HEK293T (cell line): ENCODE measurements around the gene GRPEL1.

Experiments used
- CTCF ChIA-PET: fragments of 350-600 bp; formaldehyde crosslinking; extraction: SDS; loops from one replicate; lab custom pipeline; 2021; ENCODE audit warnings: antibody characterized with exemption, inconsistent platforms; lab: Yijun Ruan, JAX
- POLR2A ChIA-PET: fragments of 350-600 bp; formaldehyde crosslinking; extraction: SDS; loops from one replicate; lab custom pipeline; 2020; ENCODE audit warnings: antibody characterized with exemption, inconsistent platforms; lab: Yijun Ruan, JAX
- DNase-seq: peaks from one replicate; pipeline ENCODE4 v3.0.0; 2012; ENCODE audit warnings: mixed read lengths; ENCODE audit errors: extremely low spot score
- ARNT ChIP-seq: fragments of 450-650 bp; IDR thresholded peaks from 2 replicates; pipeline ENCODE4 v1.6.1; 2017; ENCODE audit warnings: mild to moderate bottlenecking
- BHLHE40 ChIP-seq: fragments of 450-650 bp; IDR thresholded peaks from 2 replicates; pipeline ENCODE4 v1.6.1; 2016; ENCODE audit warnings: mild to moderate bottlenecking, moderate library complexity, borderline replicate concordance
- CTBP1 ChIP-seq: fragments of 450-650 bp; IDR thresholded peaks from 2 replicates; pipeline ENCODE4 v1.6.1; 2016; ENCODE audit warnings: borderline replicate concordance
- ELF4 ChIP-seq: fragments of 450-650 bp; IDR thresholded peaks from 2 replicates; pipeline ENCODE4 v1.6.1; 2017; ENCODE audit warnings: antibody characterized with exemption
- FOXA1 ChIP-seq: fragments of 450-650 bp; IDR thresholded peaks from 2 replicates; pipeline ENCODE4 v1.6.1; 2016; ENCODE audit warnings: mild to moderate bottlenecking
- FOXK2 ChIP-seq: fragments of 450-650 bp; IDR thresholded peaks from 2 replicates; pipeline ENCODE4 v1.6.1; 2016; ENCODE audit warnings: mild to moderate bottlenecking
- FOXM1 ChIP-seq: fragments of 450-650 bp; IDR thresholded peaks from 2 replicates; pipeline ENCODE4 v1.6.1; 2017; ENCODE audit warnings: mild to moderate bottlenecking, borderline replicate concordance
- HDGF ChIP-seq: fragments of 450-650 bp; IDR thresholded peaks from 2 replicates; pipeline ENCODE4 v1.6.1; 2017; ENCODE audit warnings: antibody characterized with exemption, borderline replicate concordance
- L3MBTL2 ChIP-seq: fragments of 450-650 bp; conservative IDR thresholded peaks from 2 replicates; pipeline ENCODE4 v1.6.1; 2016; ENCODE audit warnings: mild to moderate bottlenecking
- LEF1 ChIP-seq: fragments of 450-650 bp; IDR thresholded peaks from 2 replicates; pipeline ENCODE4 v1.6.1; 2017; ENCODE audit warnings: mild to moderate bottlenecking, borderline replicate concordance
- NFRKB ChIP-seq: fragments of 450-650 bp; IDR thresholded peaks from 2 replicates; pipeline ENCODE4 v1.6.1; 2016; ENCODE audit warnings: mild to moderate bottlenecking, moderate library complexity
- SP1 ChIP-seq: fragments of 450-650 bp; IDR thresholded peaks from 2 replicates; pipeline ENCODE4 v1.6.1; 2017
- SUZ12 ChIP-seq: fragments of 450-650 bp; IDR thresholded peaks from 2 replicates; pipeline ENCODE4 v1.6.1; 2016; ENCODE audit warnings: mild to moderate bottlenecking
- TARDBP ChIP-seq: fragments of 450-650 bp; IDR thresholded peaks from 2 replicates; pipeline ENCODE4 v1.6.1; 2016
- ZNF384 ChIP-seq: fragments of 450-650 bp; IDR thresholded peaks from 2 replicates; pipeline ENCODE4 v1.6.1; 2016
- TF ChIP-seq, protein P1 (sequence below): fragments of 450-650 bp; IDR thresholded peaks from 2 replicates; pipeline ENCODE4 v1.6.1; 2016

GRPEL1 gene

DNA sequence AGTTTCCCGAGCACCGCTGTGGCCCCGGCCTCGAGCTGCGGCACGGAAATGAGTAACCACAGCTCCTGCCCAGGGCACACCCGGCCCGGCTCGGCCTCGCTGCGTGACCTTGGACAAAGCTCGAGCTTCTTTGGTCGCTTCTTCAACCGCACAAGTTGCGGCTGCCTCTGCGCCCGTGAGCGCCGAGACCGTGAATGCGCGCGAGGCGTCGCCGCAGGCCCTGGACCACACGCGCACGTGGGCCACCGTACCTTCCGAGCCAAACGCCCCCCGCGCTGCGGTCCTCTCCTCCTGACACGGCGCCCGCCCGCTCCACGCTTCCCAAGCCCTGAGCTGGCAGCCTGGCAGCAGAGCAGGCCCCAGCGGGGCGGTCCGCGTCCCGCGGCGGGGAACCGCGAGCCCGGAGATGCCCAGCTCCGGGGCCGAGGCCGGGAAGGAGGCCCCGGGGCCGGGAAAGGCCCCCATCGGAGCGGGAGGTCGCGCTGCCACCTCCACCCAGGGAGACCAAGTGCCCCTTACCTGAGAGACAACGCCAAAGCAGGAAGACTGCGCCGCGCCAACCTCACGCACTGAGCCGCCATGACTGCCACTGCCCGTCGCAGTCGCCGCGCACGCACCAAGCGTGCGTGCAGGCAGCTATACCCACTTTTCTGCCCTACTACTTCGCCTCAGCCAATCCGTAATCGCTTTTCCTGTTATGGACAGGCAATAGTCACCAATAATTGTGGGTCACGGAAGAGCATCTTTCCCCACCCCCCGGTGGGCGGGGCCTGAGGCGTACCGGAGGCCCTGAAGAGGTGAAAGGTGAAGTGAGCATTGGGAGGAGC, at the start of gene GRPEL1:
Gene GRPEL1 (minus strand): TSS at position 613 of the 827 bp plus-strand sequence. CDS start 32 bp downstream, at position 581.
- peak; percentile 98 for DNase-seq
- no peak for TF ChIP-seq FOXM1
- TF ChIP-seq, protein P1, sequence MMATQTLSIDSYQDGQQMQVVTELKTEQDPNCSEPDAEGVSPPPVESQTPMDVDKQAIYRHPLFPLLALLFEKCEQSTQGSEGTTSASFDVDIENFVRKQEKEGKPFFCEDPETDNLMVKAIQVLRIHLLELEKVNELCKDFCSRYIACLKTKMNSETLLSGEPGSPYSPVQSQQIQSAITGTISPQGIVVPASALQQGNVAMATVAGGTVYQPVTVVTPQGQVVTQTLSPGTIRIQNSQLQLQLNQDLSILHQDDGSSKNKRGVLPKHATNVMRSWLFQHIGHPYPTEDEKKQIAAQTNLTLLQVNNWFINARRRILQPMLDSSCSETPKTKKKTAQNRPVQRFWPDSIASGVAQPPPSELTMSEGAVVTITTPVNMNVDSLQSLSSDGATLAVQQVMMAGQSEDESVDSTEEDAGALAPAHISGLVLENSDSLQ = peak; percentile 99
- no peak for TF ChIP-seq BHLHE40
- TF ChIP-seq ELF4 = peak; percentile 55
- TF ChIP-seq L3MBTL2 = peak; percentile 89
- peak; percentile 66; the same call in 1 of the 2 replicates for TF ChIP-seq SP1
- CTCF ChIA-PET = interaction anchor here (0.9 to 2.5 kb wide), 4 partner anchors 9 to 159 kb away, joined by 3 to 14 read pairs (median 6); partner anchors contain the start of gene TADA2B
- POLR2A ChIA-PET = interaction anchor here (0.5 to 4.7 kb wide), 34 partner anchors 9 to 1442 kb away, joined by 3 to 67 read pairs (median 5); partner anchors contain the start of genes MRFAP1L1 and TADA2B

DNA sequence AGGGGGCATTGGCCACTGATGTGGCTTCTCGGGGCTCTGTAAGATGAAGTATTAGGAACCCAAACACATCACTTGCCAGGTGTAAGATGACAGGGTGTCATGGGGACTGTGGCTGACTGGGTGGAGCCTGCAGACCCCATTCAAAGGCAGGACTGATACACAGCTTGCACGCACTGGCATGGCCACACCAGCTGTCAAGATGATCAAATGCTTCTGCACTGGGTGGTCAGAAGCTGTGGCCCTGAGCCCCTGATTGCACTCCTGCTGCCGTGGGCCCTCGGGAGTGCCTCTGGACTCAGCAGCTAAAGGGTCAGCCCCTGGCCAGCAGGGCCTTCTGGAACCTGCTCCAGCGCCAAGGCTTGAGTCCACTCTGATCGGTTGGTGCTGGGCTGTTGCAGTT, 48.8 kb upstream of the GRPEL1 start:
- TF ChIP-seq TARDBP (no peak), L3MBTL2 (no peak), CTBP1 (no peak), FOXM1 (no peak), SP1 (no peak), HDGF (no peak), ELF4 (no peak)
- TF ChIP-seq, protein P1 = no peak
- ChIA-PET CTCF (interaction anchor here (1.1 kb wide), 1 partner anchor 15 kb away, joined by 4 read pairs; no protein-coding TSS in a partner anchor), POLR2A (no interaction called here)
- DNase-seq = no peak

DNA sequence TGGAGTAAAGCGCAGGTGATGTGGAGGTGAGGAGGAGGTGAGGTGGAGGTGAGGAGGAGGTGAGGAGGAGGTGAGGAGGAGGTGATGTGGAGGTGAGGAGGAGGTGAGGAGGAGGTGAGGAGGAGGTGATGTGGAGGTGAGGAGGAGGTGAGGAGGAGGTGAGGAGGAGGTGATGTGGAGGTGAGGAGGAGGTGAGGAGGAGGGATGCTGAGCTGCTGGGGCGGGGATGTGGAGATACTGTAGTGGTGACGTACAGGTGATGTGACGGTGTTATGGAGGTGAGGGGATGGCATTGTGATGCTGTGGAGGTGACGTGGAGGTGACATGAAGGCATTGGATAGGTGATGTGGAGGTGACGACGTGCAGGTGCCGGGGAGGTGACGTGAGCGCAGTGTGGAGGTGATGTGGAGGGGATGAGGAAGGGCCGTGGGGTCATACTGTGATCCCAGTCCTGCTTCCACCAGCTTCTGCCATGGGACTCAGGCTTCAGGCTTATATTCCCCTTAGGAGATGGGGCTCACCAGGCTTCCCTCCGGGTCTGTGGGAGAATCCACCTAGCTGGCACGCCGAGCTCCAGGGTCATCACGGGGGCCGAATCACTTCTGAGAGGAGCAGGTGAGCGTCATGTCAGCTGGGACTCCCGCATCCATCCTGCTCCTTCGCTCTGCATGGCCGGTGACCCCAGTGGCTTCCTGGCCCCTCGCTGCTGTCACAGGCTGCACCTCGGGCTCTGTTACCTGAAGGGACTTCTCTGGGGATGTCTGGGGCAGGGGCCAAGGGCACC, 47.9 kb upstream of the GRPEL1 start:
- no peak for DNase-seq
- no peak for TF ChIP-seq FOXA1
- TF ChIP-seq LEF1 = no peak
- TF ChIP-seq SUZ12 = no peak
- no peak for TF ChIP-seq HDGF
- no peak for TF ChIP-seq TARDBP
- no peak for TF ChIP-seq FOXM1
- no peak for TF ChIP-seq BHLHE40
- no peak for TF ChIP-seq ZNF384
- no peak for TF ChIP-seq ELF4
- no peak for TF ChIP-seq SP1
- TF ChIP-seq L3MBTL2 = no peak
- TF ChIP-seq FOXK2 = no peak
- TF ChIP-seq, protein P1 = no peak
- TF ChIP-seq CTBP1 = no peak
- no peak for TF ChIP-seq ARNT
- no peak for TF ChIP-seq NFRKB
- CTCF ChIA-PET = no interaction called here
- POLR2A ChIA-PET = no interaction called here

DNA sequence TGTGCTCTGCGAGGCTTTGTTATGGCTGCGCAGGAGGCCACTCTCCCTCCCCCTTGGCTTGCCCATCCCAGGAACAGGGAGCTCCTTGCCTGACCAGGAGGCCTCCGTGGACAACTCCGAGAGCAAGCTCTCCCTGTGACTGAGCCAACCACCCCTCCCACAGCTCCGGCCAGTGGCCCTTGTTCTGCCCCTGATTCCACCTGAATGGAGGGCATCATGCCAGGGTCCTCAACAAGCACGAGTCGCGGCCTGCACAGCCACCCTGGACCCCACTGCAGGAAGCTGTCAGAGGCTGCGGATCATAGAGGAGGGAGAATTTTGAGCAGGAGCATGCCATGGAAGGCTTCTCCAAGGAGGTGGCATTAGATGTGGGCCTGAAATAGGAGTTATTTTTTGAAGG, 44.8 kb upstream of the GRPEL1 start:
- CTCF ChIA-PET = no interaction called here
- no peak for TF ChIP-seq ZNF384
- no peak for TF ChIP-seq HDGF
- no peak for TF ChIP-seq NFRKB
- TF ChIP-seq, protein P1 = no peak
- TF ChIP-seq TARDBP = no peak
- no peak for TF ChIP-seq LEF1
- no peak for TF ChIP-seq FOXK2
- no peak for TF ChIP-seq ARNT
- TF ChIP-seq FOXA1 = no peak
- no peak for TF ChIP-seq SUZ12
- TF ChIP-seq CTBP1 = no peak
- no peak for TF ChIP-seq FOXM1
- no peak for DNase-seq
- POLR2A ChIA-PET = no interaction called here

DNA sequence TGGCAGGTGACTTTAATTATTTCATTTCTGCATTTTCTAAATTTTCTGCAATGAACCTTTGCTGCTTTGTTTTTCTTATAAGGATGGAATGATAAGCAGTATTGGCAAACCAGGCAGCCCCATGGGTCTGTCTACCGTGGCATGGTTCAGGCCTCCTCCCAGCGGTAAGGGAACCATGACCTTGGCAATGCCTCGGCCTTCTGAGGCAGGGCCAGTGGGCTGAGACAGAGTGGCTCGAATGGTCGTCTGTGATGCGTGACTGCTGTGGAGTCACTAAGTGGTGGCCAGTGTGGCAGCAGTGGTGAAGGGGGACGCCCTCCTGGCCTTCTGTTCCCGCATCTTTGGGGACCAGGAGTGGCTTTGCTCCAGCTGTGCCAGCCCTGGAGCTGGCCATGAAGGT, 43.6 kb upstream of the GRPEL1 start:
- ChIA-PET POLR2A (no interaction called here), CTCF (interaction anchor here (1.2 kb wide), 1 partner anchor 9 kb away, joined by 4 read pairs; no protein-coding TSS in a partner anchor)
- DNase-seq = no peak
- TF ChIP-seq SP1 = no peak
- no peak for TF ChIP-seq SUZ12
- TF ChIP-seq ELF4 = no peak
- no peak for TF ChIP-seq ZNF384
- TF ChIP-seq BHLHE40 = no peak
- TF ChIP-seq L3MBTL2 = no peak
- TF ChIP-seq FOXK2 = no peak
